GM21737 (cell line): Measurements from ENCODE around the gene OR2B2.

Experiments
- ATAC-seq: cut with Tn5 transposase; IDR thresholded peaks from one replicate; pipeline ENCODE4 v1.9.1; 2021; ENCODE audit warnings: mild to moderate bottlenecking, moderate library complexity; ENCODE audit not compliant: unreplicated experiment

The OR2B2 gene

DNA sequence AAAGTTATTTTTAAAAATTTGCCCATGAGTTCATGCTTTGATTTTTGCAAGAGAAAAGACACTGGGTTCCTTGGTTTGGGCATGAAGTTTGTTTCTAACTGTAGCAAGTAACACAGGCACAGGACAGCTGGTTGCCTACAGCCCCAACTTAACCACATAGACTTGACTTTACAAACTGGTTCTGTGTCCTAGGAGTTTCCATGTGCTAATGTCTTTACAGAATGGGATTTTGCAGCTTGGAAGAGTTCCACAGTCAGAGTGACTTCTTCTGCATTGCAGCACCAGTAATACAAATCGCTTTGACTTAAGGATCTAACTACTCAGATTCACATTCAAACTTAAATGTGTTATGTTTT, 44.3 kb downstream of the OR2B2 start:
- ATAC-seq = no peak

DNA sequence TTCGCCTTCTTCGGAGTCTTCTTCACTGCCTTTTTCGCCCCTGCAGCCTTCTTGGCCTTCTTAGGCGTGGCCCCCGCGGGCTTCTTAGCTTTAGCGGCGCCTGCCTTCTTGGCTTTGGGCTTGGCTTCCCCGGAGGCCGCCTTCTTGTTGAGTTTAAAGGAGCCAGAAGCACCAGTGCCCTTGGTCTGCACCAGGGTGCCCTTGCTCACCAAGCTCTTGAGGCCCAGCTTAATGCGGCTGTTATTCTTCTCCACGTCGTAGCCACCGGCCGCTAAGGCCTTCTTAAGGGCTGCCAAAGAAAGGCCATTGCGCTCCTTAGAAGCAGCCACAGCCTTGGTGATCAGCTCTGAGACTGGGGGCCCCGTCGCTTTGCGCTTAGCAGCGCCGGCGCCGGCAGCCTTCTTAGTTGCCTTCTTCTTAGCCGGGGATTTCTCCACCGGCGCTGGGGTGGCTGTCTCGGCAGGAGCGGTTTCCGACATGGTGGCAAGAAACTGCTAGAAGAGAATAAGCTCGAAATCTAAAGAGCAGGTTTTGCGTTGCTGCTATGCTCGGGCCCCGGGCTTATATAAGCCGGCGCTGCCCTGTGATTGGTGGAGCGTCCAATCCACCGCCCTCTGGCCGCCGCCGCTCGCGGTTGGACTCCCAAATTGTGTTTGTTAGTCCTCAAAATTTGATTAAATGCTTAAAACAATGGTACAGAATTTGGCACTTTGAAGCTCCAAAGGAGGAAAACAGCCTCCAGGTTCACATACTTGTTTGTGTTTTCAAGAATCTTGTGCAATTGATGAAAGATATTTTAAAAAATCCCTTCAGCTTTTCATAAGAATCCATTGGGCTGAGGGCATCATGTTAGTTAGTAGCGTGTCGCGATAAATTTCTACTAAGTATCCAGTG, 44.9 kb downstream of the OR2B2 start:
- ATAC-seq = peak; percentile 21

DNA sequence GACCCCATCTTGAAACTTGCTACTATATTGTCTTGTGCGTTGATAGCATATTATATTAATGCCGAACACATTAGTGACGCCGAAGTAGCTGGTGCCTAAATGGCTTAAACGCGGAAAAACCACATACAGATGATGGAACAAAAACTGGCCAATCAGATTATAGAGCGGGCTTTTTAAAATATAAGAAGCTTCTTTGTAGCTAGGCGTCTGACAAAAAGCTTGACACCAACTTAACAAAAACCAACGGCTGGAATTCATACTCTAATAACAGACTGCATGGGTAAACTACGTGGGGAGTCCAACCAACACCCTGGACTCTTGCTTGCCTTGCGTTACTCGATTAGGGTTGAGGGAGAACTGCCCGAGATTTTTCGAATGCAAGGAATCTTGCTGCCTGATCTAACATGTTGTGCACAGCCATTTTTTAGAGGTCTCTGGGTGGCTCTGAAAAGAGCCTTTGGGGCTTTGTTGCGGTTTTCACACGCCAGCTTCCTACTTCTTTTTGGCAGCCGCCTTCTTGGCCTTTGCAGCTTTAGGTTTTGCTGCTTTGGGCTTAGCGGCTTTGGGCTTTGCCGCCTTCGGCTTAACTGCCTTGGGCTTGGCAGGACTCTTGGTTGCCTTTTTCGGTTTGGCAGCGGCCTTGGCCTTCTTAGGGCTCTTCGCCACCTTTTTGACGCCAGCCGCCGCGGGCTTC, 45.7 kb downstream of the OR2B2 start:
- peak; percentile 9 for ATAC-seq

DNA sequence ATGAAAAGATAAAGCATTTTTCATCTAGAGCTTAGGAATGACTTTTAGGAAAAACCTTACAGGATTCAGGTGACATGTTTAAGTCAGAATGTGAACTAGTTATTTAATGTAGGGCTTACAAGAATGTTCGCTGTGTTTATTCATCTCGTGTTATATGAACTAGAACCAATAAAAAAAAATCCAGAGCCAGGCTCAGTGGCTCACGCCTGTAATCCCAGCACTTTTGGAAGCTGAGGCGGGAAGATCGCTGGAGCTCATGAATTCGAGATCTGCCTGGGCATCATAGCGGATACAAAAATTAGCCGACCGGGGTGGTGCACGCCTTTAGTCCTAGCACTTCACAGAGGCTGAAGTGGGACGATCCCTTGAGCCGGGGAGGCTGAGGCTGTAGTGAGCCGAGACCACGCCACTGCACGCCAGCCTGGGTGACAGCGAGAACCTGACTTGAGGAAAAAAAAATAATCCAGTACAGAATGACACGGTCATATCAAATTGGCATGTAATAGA, 46.3 kb downstream of the OR2B2 start:
- peak; percentile 18 for ATAC-seq

DNA sequence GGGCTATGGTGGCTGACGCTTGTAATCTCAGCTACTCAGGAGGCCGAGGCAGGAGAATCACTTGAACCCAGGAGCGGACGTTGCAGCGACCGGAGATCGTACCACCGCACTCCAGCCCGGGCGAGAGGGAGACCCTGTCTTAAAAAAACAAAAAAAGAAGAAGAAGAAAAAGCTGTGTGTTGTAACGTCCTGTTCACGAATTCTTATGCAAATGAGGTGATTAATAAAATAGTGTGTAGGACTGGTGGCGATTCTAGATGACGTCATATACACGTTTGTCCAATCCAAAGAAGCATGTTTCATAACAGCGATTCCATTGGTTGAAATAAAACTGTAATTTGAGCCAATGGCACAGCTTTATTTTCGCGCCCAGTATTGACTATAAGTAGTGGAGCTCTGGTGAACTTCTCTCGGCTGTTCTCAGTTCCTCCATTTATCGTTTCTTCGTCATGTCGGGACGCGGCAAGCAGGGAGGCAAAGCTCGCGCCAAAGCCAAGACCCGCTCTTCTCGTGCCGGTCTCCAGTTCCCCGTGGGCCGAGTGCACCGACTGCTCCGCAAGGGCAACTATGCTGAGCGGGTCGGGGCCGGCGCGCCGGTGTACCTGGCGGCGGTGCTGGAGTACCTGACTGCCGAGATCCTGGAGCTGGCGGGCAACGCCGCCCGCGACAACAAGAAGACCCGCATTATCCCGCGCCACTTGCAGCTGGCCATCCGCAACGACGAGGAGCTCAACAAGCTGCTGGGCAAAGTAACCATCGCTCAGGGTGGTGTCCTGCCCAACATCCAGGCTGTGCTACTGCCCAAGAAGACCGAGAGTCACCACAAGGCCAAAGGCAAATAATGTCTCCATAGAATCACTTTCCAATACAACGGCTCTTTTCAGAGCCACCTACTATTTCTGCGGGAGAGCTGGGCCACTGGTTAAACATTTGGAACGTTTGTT, 47.0 kb downstream of the OR2B2 start:
- peak; percentile 55 for ATAC-seq

DNA sequence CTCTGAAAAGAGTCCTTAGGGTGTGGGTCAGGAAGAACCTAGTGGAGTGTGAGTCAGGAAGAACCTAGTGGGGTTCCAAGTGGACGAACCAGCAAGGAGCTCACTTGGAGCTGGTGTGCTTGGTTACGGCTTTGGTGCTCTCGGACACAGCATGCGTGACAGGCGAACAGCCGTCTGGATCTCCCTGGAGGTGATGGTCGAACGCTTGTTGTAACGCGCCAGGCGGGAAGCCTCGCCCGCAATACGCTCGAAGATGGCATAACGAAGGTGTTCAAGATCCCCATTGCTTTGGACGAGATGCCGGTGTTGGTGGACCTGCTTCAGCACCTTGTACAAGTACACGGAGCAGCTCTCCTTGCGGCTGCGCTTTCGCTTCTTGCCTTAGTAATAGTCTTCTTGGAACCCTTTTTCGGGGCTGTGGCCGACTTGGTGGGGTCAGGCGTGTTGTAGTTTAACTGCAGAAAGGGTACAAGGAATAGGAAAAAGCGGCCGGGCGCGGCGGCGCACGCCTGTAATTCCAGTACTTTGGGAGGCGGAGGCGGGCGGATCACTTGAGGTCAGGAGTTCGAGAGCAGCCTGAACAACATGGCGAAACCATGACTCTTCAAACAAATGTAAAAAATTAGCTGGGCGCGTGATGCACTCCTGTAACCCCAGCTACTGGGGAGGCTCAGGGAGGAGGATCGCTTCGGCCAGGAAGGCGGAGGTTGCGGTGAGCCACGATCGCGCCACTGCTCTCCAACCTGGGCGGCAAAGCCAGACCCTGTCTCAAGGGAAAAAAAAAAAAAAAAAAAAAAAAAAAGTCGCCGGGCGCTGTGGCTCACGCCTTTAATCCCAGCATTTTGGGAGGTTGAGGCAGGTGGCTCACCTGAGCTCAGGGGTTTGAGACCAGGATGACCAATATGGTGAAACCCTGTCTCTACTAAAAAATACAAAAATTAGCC, 48.0 kb downstream of the OR2B2 start:
- ATAC-seq = no peak

DNA sequence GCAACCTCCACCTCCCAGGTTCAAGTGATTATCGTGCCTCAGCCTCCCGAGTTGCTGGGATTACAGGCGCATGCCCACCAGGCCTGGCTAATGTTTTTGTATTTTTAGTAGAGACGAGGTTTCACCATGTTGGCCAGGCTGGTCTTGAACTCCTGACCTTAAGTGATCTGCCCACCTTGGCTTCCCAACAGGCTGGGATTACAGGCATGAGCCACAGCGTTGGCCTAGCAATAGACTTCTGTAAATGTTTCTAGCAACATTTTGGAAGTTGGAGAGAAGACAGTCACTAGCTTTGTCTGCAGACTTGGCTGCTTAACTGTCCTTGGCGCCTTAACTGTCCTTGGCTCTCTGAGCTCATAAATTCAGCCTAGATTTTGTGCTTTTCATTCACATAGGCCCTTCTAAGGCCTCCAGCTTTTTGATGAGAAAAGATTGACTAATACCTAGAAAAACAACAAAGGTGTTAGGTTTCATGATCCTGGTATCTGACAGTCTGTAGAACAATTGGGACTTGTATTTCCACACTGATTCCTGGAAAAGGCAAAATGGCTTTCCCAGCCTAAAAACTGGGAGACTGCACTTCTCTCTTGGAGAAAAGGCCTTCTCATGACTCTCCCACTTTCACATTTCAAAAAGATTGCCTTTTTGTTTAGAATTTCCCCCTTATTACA, 49.7 kb downstream of the OR2B2 start:
- ATAC-seq = no peak

DNA sequence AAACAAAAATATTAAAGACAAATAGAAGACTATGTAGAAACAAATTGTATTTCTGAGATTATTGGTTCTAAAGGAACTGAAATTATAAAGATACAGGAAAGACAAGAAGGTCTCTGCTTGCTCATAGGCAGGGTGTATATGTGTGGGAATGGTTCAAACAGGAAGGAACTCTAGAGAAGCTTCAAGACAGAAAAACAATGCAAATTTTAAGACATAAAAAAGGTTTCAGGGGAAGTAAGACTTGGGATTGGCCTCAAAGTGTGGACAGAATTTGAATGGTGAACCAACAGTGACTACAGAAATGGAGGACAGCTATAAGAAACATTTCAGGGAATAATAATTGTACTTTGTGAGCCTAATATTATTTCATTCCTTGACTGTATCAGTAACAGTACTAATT, 50.3 kb downstream of the OR2B2 start:
- ATAC-seq = no peak

DNA sequence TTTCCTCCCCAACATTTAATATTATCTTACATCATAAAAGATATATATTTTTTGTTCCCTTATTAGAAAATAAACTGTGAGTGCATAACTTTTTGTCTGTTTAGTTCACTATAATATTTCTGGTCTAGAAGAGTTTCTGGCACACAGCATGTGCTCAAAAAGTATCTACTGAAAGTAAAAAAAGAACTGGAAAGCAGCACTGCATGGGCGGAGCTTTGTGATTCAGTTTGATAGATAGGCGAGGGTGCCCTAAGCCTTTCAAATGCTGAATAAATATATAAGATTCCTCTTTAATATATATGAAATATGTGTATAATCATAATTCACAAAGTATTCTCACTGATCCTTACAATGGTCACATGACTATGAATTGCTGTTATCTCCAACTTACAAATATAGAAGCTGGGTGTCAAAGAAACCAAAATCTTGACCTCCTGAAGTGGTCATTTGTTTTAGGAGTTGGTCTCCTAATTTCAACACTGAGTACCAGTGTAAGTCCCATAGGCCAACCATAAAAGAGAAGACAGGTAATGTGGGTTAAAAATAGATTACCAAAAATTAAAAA, 50.8 kb downstream of the OR2B2 start:
- no peak for ATAC-seq
